Left renal cortex interstitium (tissue), 4 donors: ENCODE measurements around the gene NKD2. TPM values are rescaled to one million over a fixed set of nuclear protein-coding genes. Genes with fewer than 3 reads are reported as not detected.
A peak's percentile ranks its signal among the peaks of the same experiment; 100 is the strongest.

ENCODE experiments used
- DNase-seq, 4 donors: peaks; one replicate each; pipeline ENCODE4 v3.0.0-alpha.2; 2013; ENCODE audit warnings: low read depth in 4 of 4, low spot score in 2 of 4, missing footprints in 1 of 4
- polyA plus RNA-seq, 4 donors: library from polyadenylated mRNA; unstranded; fragments of 120-200 nt; gene quantifications; one replicate each; pipeline ENCODE4 v1.2.1, GENCODE V29; 2013; ENCODE audit not compliant: insufficient read length in 4 of 4

NKD2 gene
- polyA plus RNA-seq, 4 donors, result 18.1 to 29.4 (median 22.7) TPM

DNA sequence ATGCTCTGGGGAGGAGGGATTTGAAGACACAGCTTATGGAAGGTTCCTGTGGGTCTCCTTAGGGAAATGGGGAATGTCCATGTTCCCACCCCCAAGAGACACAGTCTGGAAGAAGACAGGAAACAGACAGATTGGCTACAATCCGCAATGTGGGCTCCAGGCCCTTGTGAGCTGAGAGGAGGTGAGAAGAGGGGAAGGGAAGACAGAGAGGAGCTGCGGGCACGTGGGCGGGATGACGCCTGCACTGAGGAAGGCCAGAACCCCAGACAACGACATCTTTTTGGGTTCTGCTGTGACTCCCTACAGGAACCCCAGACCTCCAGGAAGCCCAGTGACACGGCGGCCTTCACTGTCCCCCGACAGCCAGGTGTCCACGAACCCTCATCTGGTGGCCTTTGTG, 29.9 kb upstream of the NKD2 start:
- DNase-seq, result no peak

DNA sequence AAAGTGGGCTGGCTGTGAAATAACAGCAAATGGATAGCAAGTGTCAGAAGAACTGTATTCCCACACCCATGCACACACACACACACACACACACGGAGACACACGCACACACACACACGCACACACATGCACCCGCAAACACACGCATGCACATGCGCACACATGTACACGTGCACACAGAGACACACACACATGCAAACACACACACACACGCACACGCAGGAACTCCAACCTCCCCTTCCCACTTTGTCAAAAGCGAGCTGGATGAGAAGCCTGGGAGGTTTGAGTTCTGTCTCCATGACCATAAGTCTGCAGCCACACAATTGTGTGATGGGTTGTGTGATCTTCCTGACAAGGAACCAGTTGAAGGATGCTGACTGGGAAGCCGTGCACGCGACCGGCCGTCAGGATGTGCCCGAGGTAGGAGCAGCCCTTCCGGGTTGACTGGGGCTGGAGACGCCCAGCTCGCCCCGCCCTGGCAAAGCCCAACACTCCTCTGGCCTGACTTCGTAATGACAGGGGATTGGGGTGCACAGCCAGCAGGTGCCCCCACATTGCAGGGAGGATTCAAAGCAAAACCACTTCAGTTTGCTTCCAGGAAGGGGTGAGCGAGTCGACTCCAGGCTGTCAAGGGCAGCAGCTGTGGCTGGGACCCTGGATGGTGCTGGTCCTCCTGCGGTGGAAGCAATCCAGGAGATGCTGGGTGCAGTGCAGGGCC, 29.3 kb upstream of the NKD2 start:
- DNase-seq, result no peak

DNA sequence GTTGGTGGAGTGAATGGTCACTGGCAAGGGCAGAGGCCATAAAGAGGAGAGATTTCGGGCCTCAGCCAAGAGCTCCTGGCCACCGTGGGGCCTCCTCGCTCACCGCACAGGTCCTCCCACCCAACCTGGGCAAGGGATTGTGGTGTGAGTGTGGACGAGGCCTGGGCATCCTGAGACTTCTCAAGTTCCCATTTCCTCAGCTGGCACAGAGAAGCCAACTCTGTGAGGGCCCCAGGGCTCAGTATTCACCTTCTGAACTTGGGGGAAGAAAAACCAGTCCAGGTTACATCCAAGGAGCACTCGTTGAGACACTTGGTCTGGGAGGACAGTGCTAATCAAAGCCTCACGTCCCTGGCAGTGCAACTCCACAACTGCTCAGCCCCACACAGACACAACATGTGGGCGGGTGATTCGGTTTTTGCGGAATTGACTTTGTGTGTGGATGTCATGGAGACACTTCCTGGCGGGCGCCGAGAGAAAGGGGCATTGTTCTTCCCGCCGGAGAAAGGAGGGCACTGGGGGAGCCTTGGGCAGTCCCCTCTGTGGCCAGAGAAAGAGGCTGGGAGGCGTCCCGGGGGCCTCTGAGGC, 28.5 kb upstream of the NKD2 start:
- no peak for DNase-seq

DNA sequence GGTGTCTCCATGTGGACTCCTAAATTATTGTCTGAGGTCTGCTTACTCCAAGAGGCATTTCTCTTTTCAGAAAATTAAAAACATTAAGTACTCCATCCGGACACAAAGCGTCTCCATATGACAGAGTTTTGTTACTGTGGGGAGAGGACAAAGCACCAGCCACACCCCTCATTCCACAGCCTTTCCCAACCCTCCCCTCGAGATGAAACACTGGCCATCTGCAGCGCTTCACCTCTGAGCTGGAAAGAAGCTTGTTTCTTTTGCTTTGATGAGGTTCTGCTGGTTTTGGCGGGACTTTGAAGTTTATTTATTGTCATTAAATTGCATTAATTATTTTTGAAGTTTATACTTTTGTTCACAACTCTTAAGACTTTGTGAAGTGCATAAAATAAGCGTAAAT, 27.6 kb upstream of the NKD2 start:
- no peak for DNase-seq

DNA sequence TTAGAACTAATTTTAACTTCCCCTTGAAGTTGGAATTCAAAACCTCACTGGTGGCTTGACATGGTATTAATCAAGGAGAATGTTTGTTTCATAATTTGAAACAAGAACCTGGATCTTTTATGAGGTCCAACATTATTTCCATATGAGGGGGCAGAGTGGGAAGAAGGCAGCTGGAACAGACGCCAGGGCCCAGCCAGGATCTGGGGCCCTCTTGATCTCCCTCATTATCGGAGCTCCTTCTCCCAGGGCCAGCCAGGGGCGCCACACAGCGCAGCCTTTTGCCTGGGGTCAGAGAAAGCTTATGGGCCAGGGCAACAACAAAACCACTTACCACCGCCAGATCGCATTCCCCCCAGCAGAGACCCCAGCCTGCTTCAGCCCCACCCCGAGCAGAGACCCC, 27.1 kb upstream of the NKD2 start:
- DNase-seq, result no peak

DNA sequence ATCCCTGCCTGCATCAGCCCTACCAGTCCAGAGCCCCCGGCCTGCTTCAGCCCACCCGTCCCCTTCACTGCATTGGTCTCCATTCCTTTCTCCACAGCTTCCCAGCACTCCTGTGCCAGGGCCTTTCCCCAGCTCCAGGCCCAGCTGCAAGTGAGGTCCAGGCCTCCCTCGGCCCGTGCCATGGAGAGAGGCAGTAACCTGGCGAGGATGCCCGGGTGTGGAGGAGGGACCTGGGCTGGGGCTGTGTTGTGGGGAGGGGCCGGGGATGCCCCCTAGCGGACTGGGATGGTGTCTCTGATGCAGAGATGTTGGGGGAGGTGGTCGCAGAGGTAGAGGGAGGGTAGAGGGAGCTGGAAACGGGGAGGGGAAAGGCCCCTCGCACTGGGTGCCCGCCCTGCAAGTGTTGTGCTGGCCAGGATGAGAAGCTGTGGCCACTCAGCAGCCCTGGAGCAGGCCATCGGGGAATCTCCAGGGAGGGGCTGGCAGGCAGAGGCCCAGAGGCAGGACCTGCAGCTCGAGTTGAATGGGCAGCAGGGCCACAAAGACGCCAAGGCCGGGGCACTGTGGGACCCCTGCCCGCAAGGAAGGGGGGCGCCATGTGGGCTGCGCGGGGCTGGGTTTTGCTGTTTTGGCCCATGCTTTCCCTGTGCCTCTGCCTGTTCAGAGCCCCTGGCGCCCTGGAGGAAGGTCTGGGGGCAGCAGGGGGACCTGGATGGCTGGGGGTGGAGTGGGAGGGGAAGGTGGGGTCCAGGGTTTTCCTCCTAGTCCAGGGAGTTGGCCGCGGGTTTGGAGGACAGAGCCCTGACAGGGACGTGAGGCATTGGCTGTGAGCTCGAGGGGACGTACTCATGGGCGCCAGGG, 26.0 kb upstream of the NKD2 start:
- no peak for DNase-seq

DNA sequence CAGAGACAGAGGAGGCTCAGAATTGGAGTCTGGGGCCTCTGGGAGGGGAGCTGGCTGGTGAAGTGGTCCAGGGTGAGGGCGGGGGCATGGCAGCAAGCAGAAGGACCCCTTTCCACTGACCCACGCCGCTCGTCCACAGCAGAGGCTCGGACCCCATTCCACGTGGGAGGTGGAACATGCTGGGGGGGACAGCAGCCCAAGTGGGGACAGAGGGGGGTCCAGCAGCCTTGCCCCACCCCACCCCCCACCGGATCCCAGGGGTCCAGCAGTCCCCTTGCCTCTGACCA, 25.4 kb upstream of the NKD2 start:
- DNase-seq, result no peak

DNA sequence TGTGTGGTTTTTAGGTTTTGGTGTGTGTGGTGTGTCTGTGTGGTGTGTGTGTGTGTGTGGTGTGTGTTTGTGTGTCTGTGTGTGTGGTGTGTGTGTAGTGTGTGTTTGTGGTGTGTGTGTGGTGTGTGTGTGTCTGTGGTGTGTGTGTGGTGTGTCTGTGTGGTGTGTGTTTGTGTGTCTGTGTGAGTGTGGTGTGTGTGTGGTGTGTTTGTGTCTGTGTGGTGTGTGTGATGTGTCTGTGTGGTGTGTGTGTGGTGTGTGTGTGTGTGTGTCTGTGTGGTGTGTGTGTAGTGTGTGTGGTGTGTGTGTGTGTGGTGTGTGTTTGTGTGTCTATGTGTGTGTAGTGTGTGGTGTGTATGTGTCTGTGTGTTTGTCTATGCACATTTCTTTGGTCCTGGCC, 25.0 kb upstream of the NKD2 start:
- no peak for DNase-seq

DNA sequence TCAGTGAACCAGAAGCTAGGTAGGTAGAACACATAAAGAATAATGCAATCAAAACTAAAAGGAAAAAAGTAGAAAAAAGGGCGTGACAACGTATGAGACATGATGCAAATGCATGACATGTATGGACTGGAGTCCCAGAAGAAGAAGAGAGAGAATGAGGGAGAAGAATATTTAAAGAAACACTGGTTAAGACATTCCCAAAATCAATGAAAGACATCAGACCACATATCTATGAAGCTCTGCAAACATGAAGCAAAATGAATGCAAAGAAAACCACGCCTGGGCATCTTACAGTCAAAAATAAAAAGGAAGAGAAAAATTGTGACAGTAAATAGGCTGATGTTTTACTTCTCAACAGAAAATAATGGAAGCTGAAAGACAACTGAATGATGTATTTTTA, 23.8 kb upstream of the NKD2 start:
- DNase-seq, result no peak

DNA sequence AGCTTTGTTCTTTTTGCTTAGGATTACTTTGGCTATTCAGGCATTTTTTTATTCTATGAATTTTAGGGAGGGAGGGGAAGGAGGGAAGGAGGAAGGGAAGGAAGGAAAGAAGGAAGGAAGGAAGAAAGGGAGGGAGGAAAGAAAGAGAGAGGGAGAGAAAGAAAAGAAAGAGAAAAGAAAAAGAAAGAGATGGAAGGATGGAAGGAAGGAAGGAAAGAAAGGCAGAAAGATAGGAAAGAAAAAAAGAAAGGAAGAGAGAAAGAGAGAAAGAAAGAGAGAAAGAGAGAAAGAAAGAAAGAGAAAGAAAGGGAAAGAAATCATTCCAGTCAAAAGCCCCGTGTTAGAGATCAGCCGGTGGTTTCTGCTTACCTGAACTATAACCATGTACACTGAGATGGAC, 20.8 kb upstream of the NKD2 start:
- DNase-seq, result no peak

DNA sequence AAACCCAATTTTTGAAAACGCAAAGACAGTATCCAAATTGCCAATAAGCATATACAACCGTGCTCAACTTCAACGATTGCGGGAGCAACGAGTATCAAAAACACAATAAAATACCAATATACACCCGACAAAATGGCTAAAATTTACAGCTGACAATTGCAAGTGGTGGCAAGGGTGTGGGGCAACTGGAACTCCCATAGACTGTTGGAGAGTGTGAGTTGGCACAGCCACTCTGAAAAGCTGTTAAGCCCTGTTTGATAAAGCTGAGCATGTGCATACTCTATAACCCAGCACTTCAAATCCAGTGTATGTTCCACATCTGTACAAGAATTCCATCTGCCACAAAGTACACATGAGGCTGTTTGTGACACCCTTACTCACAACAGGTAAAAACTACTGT, 20.3 kb upstream of the NKD2 start:
- DNase-seq, result no peak

DNA sequence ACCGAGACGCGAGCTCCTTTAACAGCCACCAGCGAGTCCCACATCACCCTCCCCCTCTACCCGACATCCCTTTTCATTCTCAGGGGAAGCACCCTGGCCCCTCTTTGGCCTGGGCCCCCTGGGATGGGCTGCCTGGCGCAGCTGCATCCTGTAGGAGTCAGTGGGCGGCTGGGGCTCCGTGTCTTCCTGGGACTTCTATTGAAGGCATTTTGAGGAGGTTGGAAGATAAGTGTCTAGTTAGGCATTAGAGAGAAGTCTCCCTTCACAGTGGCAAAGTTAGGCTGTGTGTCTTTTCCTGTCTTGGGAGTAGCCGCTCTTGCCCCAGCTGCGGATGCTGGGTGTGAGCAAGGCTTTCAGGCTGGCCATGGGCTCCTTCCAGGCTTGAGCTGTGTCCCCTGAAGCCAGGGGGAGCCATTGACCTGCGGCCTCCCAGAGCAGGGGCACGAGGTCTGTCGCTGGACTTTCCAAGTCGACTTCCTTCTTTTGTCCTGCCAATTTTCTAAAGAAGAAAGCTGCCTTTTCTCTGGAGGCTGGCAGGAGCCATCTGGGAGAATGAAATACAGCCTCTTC, 18.6 kb upstream of the NKD2 start:
- DNase-seq, result peak in 1 of 4 donors; percentile 49

DNA sequence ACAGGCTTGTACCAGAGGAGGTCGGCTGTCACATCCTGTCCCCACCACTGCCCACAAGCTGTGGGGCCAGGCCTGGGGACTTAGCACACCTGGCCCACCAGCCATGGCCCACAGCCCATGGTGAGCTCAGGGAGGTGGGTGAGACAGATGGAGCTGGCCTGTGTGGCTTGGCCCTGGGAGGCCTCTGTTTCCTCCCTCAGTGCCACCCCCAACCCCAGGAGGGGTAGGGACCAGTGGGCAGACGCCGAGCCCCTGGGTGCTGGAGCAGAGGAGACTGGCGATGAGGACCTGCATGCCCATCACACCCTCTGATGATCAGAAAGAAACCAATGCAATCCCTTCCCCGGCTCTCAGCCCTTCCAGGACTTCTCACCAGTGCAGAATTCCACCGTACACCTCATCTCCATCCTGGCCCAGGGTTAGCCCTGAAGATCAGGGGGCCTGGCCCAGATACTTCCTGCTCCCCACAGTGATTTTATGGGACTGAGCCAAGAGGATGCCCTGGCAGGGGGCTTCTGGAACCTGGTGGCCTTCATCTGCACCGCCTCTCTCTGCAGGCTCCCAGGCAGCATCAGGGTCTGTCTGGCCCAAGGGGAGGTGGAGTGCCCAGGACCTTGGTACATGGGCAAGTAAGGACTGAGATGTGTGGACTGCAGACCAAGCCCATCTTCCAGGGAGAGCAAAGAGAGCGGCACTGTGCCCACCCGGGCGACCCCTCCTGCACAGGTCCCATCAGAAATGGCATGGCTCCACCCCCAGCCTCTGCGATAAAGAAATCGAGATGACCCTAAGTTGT, 16.9 kb upstream of the NKD2 start:
- no peak for DNase-seq

DNA sequence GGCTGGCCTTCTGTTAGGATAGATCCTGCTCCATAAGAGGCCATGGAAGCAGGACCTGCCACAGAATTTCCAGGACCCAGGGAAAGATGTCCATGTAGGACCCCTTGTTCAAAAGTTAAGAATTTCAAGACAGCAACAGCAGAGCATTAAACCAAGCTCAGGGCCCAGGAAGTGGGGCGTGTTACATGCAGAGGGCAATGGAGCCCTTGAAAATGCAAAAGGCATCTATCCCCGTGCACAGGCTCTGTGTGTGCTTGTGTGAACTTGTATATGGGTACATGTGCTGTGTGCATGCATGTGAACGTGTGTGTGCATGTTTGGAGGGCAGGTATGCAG, 14.4 kb upstream of the NKD2 start:
- no peak for DNase-seq

DNA sequence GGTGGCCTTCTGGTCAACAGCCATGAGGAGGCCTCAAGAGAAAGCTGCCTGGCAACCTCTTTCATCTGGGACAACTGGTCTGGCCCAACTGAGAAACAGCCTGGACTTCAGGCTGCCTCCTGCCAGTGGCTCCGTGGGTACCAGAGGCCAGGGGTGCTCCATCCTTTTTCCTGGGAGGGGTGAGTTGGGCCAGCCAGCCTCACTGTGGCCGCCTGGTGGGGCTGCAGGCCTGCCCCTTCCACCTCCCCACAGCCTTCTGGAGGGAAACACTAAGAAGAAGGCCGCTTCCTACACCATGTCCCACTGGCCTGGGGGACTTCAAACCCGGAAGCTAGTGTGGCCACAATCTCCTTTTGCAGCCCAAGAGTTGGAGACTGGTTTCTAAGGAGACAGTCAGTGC, 13.8 kb upstream of the NKD2 start:
- no peak for DNase-seq

DNA sequence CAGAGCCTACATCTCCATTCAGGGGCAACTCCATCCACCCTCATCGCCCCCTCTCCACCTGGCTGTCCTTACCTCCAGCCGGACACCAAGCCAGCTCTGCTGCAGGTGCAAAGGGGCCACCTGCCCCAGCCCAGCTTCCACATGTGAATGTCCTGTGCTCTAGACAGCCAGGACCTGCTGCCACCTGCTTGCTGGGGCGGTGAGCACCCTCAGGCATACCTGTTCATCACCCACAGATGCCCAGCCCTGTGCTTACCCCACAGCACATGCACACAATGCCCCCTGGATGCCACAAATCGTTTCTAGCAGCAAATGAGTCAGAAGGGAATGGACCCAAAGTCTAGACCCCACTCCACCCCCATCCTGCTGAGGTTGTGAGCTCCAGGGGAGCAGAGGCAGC, 13.3 kb upstream of the NKD2 start:
- DNase-seq, result no peak

DNA sequence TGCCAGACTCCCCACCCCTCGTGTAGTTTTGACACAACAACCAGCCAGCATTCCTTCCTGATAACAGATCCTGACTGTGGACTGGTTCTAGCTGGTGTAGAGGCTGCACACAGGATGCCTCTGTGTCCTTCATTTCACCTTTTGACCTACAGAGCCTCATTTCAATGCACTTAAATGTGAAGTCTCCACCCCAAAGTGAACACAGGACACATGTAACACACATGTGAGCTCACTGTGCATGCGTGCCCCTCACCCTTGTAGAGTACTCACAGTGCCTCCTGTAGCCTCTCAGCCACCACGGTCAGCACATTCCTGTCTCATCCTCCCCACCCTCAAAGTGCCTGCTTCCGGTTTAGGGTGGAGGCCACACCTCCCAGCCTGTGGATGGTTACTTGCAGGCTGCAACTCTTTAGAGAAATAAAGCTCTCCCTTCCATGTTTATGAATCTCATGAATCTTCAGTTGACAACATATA, 11.6 kb upstream of the NKD2 start:
- DNase-seq, result no peak

DNA sequence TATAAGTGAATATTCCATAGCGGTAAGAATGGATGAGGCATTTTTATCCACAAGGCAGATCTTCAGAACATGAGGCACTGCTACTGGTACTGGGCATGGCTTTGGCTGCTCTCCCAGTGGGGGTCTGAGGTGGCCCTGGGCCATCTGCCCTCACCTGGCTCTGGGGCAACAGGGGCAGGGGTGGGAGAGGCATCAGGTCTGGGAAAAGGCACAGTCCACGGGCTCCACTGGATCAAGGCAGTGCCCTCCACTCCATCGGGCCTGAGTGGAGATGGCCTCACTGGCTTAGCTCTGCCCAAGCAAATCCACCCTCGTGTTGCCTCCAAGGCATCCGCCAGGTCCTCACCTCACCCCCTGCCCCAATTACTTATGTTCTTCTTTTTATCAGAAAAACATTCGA, 10.9 kb upstream of the NKD2 start:
- no peak for DNase-seq

DNA sequence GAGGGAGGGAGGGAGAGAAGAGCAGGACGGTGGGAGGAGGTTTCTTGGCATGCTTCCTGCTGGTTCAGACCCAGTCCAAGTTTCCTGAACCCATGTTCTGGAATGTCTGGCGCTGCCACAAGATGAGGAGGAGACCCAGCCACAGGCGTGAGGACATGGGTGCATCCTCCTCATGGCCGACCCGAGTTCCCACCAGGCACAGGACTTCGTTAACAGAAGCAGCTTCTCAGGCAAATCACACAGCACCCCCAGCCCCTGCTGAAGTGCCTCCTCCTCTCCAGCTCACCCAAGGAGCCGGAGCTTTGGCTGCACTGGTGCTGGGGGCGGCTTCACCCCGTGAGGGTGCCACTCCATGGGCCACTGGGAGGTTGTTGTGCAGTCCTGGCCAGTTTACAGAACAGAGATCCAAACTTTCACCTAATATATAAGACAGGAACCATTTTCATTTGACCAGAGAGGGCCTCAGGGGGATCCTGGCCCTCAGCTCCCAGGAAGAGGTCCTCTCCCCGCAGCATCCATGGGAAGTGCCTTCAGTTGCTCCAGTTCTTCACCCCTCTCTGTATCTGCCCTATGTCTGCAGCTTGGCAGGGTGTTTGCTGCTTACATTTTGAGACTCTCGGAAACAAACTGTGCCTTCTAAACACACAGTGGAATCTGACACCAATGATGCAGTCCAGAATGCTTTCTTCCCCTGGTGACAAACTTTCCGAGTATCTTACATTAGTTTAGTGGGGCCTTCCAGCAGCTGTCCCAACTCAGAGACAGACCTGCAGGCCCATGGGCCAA, 10.2 kb upstream of the NKD2 start:
- DNase-seq, result no peak

DNA sequence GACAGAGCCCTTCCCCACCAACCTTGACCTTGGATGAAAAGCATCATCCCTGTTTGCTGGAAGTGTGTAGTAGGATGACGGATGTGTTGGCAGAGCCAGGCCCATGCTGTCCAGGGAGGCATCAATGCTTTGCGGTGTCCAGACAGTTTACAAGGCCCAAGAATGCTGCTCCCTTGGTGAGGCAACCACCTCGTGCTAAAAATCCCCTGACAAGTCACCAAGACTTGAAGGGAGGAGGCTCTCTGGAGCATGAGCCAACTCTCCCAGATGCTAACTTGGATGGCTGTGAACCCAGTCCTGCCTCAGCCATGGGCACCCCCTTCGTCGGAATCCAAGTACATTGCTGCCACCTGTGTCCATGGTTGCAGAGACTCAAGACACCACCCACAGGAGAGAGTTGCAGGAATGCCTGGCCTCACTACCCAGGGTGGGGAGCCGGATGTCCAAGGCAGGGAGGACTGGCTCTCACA, 9.5 kb upstream of the NKD2 start:
- DNase-seq, result no peak
